GM23248 (cell line): ENCODE measurements around the gene CGNL1.

Source experiments
- EZH2 ChIP-seq: fragments of 200-600 bp; sonication (generic); IDR thresholded peaks from 2 replicates; pipeline ENCODE4 v1.6.1; 2018; ENCODE audit warnings: antibody characterized with exemption, mild to moderate bottlenecking; ENCODE audit not compliant: insufficient read depth, poor library complexity, severe bottlenecking
- EZH2phosphoT487 ChIP-seq: fragments of 200-600 bp; sonication (generic); IDR thresholded peaks from 2 replicates; pipeline ENCODE4 v1.6.1; 2018; ENCODE audit warnings: antibody characterized with exemption, moderate library complexity, mild to moderate bottlenecking, low read depth; ENCODE audit not compliant: insufficient read depth

DNA sequence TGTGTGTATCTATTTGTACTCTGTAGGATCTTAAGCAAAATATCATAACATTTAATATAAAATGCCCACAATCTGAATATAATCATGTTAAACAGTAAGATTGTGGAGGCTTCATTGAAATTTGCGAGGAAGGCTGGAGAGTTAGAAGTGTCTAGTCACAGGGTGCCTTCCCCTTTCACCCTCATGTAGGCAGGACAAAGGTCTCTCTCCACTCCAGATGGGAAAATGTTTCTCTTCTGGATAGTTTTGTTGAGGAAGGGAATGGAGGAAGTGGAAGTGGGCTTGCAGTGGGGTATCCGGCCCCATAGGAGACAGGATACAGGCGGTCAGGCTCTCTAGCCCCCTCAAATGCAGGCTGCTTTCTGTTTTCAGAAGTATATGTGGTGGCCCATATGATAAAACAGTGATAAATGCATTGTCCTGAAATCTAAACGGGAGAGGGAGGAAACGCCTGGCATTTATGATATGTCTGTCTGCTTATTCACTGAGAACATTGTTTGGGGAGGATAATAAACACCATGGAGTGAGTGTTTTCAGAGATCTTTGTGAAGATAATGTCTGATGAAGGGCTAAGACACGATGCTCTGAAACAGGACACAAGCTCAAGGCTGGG, 202.1 kb downstream of the CGNL1 start:
- TF ChIP-seq EZH2 (no peak), EZH2phosphoT487 (no peak)
